Loucy (cell line): ENCODE data around the gene ST13.

ENCODE experiments used
- EZH2phosphoT487 ChIP-seq: fragments of 200-600 bp; IDR thresholded peaks from 2 replicates; pipeline ENCODE4 v1.6.1; 2018; ENCODE audit warnings: antibody characterized with exemption, mild to moderate bottlenecking, moderate library complexity, borderline replicate concordance
- TF ChIP-seq, protein P1 (sequence below): fragments of 200-600 bp; sonication (generic); conservative IDR thresholded peaks from 2 replicates; pipeline ENCODE4 v1.5.1; 2014; ENCODE audit warnings: mild to moderate bottlenecking, antibody characterized with exemption, low read length

DNA sequence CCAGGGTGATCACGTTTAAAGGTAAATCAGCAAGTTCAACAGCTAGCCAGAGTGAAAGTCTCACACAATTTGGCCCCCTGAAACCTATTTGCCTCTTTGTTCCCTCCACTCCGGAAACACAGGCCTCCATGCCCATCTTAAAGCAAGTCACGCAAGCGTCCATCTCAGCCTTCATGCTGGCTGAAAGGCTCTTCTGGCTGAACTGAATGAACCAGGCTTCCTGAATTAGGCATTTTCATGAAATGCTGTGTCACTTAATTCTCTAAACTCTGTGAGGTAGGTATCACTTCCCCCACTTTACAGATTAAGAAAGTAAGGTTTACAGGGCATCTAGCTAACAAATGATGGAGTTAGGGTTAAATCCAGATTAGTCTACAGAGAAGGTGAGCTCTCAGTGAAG lies 38.7 kb downstream of the ST13 start:
- TF ChIP-seq, protein P1, sequence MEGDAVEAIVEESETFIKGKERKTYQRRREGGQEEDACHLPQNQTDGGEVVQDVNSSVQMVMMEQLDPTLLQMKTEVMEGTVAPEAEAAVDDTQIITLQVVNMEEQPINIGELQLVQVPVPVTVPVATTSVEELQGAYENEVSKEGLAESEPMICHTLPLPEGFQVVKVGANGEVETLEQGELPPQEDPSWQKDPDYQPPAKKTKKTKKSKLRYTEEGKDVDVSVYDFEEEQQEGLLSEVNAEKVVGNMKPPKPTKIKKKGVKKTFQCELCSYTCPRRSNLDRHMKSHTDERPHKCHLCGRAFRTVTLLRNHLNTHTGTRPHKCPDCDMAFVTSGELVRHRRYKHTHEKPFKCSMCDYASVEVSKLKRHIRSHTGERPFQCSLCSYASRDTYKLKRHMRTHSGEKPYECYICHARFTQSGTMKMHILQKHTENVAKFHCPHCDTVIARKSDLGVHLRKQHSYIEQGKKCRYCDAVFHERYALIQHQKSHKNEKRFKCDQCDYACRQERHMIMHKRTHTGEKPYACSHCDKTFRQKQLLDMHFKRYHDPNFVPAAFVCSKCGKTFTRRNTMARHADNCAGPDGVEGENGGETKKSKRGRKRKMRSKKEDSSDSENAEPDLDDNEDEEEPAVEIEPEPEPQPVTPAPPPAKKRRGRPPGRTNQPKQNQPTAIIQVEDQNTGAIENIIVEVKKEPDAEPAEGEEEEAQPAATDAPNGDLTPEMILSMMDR = no peak
- TF ChIP-seq EZH2phosphoT487 = no peak
